Measurements from ENCODE around the gene IGSF23. TPM values are rescaled to one million over a fixed set of nuclear protein-coding genes. Genes with fewer than 3 reads are reported as not detected.
"Not testable (repeated sequence)": the region's sequence is repeated elsewhere in the genome, so short reads cannot be mapped to it uniquely, and the experiment has no call there.

IGSF23 gene
- total RNA-seq, 2 experiments from 2014 or later = not detected

GRCh38 chr19:44624840-44625354 lies 11.5 kb downstream of the IGSF23 start:
- Mint-ChIP-seq H3K27me3 (no peaks in the 10 kb centered on the region), H3K9me3 (no peaks in the 10 kb centered on the region), H3K36me3 (ENCODE audit: low read depth) (no peaks in the 10 kb centered on the region), H3K4me3 (no peak overlapping the region), H3K4me1 (no peaks in the 10 kb centered on the region), H3K27ac (no peak overlapping the region)
- ChIA-PET CTCF (interaction anchor here (1.4 kb wide), 1 partner anchor 146 kb away, joined by 4 read pairs; no protein-coding TSS in a partner anchor), POLR2A (no interaction called here)
- no peak for DNase-seq

- H3K4me1 Mint-ChIP-seq; H3K4me3 Mint-ChIP-seq; H3K27ac Mint-ChIP-seq; DNase-seq; H3K27me3 Mint-ChIP-seq; POLR2A ChIA-PET; H3K9me3 Mint-ChIP-seq; H3K36me3 Mint-ChIP-seq (ENCODE audit: low read depth): not testable (repeated sequence)
- CTCF ChIA-PET = interaction anchor here (1.4 kb wide), 1 partner anchor 145 kb away, joined by 4 read pairs; no protein-coding TSS in a partner anchor
Observed at GRCh38 chr19:44625637-44626036, 12.3 kb downstream of the IGSF23 start.

GRCh38 chr19:44626048-44626624 lies 12.8 kb downstream of the IGSF23 start:
- H3K9me3 Mint-ChIP-seq = no peaks in the 10 kb centered on the region
- DNase-seq = no peak
- H3K36me3 Mint-ChIP-seq (ENCODE audit: low read depth) = no peaks in the 10 kb centered on the region
- no peak overlapping the region for H3K4me3 Mint-ChIP-seq
- no peaks in the 10 kb centered on the region for H3K4me1 Mint-ChIP-seq
- ChIA-PET CTCF (interaction anchor here (1.4 kb wide), 1 partner anchor 145 kb away, joined by 4 read pairs; no protein-coding TSS in a partner anchor), POLR2A (no interaction called here)
- H3K27me3 Mint-ChIP-seq = no peaks in the 10 kb centered on the region
- no peak overlapping the region for H3K27ac Mint-ChIP-seq

GRCh38 chr19:44627631-44628030 lies 14.3 kb downstream of the IGSF23 start:
- no peaks in the 10 kb centered on the region for H3K27me3 Mint-ChIP-seq
- ChIA-PET CTCF (interaction anchor here (0.7 kb wide), 1 partner anchor 16 kb away, joined by 3 read pairs; the partner anchor contains the start of gene PVR), POLR2A (no interaction called here)
- no peak overlapping the region for H3K27ac Mint-ChIP-seq
- H3K9me3 Mint-ChIP-seq = no peaks in the 10 kb centered on the region
- no peaks in the 10 kb centered on the region for H3K36me3 Mint-ChIP-seq (ENCODE audit: low read depth)
- H3K4me1 Mint-ChIP-seq = no peaks in the 10 kb centered on the region
- no peak overlapping the region for H3K4me3 Mint-ChIP-seq
- no peak for DNase-seq

GRCh38 chr19:44628793-44629192 lies 15.4 kb downstream of the IGSF23 start:
- no peak overlapping the region for H3K27ac Mint-ChIP-seq
- DNase-seq = no peak
- ChIA-PET POLR2A (no interaction called here), CTCF (no interaction called here)
- H3K27me3 Mint-ChIP-seq = no peaks in the 10 kb centered on the region
- no peaks in the 10 kb centered on the region for H3K36me3 Mint-ChIP-seq (ENCODE audit: low read depth)
- no peaks in the 10 kb centered on the region for H3K4me1 Mint-ChIP-seq
- no peak overlapping the region for H3K4me3 Mint-ChIP-seq
- no peaks in the 10 kb centered on the region for H3K9me3 Mint-ChIP-seq

GRCh38 chr19:44631611-44632010 lies 18.2 kb downstream of the IGSF23 start:
- POLR2A ChIA-PET, H3K4me3 Mint-ChIP-seq: not testable (repeated sequence)
- CTCF ChIA-PET = interaction anchor here (0.6 kb wide), 1 partner anchor 143 kb away, joined by 4 read pairs; no protein-coding TSS in a partner anchor

GRCh38 chr19:44634058-44634457 lies 20.7 kb downstream of the IGSF23 start:
- POLR2A ChIA-PET; H3K4me1 Mint-ChIP-seq; H3K36me3 Mint-ChIP-seq (ENCODE audit: low read depth); H3K4me3 Mint-ChIP-seq; DNase-seq; H3K27ac Mint-ChIP-seq; H3K9me3 Mint-ChIP-seq; H3K27me3 Mint-ChIP-seq: not testable (repeated sequence)
- CTCF ChIA-PET = interaction anchor here (1.1 to 1.2 kb wide), 2 partner anchors 23 to 136 kb away, joined by 3 read pairs; no protein-coding TSS in a partner anchor

More at GRCh38 chr19:44631611-44632010, 18.2 kb downstream of the IGSF23 start:
- H3K9me3 Mint-ChIP-seq; H3K27me3 Mint-ChIP-seq; H3K36me3 Mint-ChIP-seq (ENCODE audit: low read depth); H3K4me1 Mint-ChIP-seq; H3K27ac Mint-ChIP-seq; DNase-seq: not testable (repeated sequence)

GRCh38 chr19:44634785-44635184 lies 21.4 kb downstream of the IGSF23 start:
- ChIA-PET POLR2A (no interaction called here), CTCF (interaction anchor here (0.6 to 1.1 kb wide), 2 partner anchors 22 to 28 kb away, joined by 3 to 4 read pairs; no protein-coding TSS in a partner anchor)
- Mint-ChIP-seq H3K27ac (no peak overlapping the region), H3K27me3 (peaks cover 1% of the 10 kb centered on the region), H3K4me1 (no peaks in the 10 kb centered on the region), H3K9me3 (no peaks in the 10 kb centered on the region), H3K4me3 (no peak overlapping the region), H3K36me3 (ENCODE audit: low read depth) (no peaks in the 10 kb centered on the region)
- no peak for DNase-seq

GRCh38 chr19:44635581-44636438 lies 22.4 kb downstream of the IGSF23 start:
- no peak for DNase-seq
- CTCF ChIA-PET = no interaction called here
- Mint-ChIP-seq H3K4me1 (no peaks in the 10 kb centered on the region), H3K27ac (no peak overlapping the region), H3K27me3 (peaks cover 1% of the 10 kb centered on the region), H3K36me3 (ENCODE audit: low read depth) (no peaks in the 10 kb centered on the region), H3K9me3 (no peaks in the 10 kb centered on the region), H3K4me3 (no peak overlapping the region)
- POLR2A ChIA-PET = no interaction called here

- H3K27me3 Mint-ChIP-seq = peaks cover 6% of the 10 kb centered on the region
- no peaks in the 10 kb centered on the region for H3K4me1 Mint-ChIP-seq
- DNase-seq = no peak
- POLR2A ChIA-PET = no interaction called here
- H3K36me3 Mint-ChIP-seq (ENCODE audit: low read depth) = no peaks in the 10 kb centered on the region
- CTCF ChIA-PET = interaction anchor here (0.5 kb wide), 1 partner anchor 805 kb away, joined by 4 read pairs; no protein-coding TSS in a partner anchor
- H3K4me3 Mint-ChIP-seq = no peak overlapping the region
- no peak overlapping the region for H3K27ac Mint-ChIP-seq
- H3K9me3 Mint-ChIP-seq = no peaks in the 10 kb centered on the region
Observed at GRCh38 chr19:44636439-44637389, 23.4 kb downstream of the IGSF23 start.

GRCh38 chr19:44637390-44637764 lies 24.0 kb downstream of the IGSF23 start:
- DNase-seq = no peak
- no peaks in the 10 kb centered on the region for H3K4me1 Mint-ChIP-seq
- ChIA-PET POLR2A (no interaction called here), CTCF (no interaction called here)
- no peaks in the 10 kb centered on the region for H3K9me3 Mint-ChIP-seq
- peaks cover 8% of the 10 kb centered on the region for H3K27me3 Mint-ChIP-seq
- H3K36me3 Mint-ChIP-seq (ENCODE audit: low read depth) = no peaks in the 10 kb centered on the region
- no peak overlapping the region for H3K27ac Mint-ChIP-seq
- no peak overlapping the region for H3K4me3 Mint-ChIP-seq

- H3K27ac Mint-ChIP-seq = no peak overlapping the region
- no peaks in the 10 kb centered on the region for H3K9me3 Mint-ChIP-seq
- ChIA-PET POLR2A (no interaction called here), CTCF (no interaction called here)
- no peak overlapping the region for H3K4me3 Mint-ChIP-seq
- peaks cover 15% of the 10 kb centered on the region for H3K27me3 Mint-ChIP-seq
- no peak for DNase-seq
- no peaks in the 10 kb centered on the region for H3K4me1 Mint-ChIP-seq
- H3K36me3 Mint-ChIP-seq (ENCODE audit: low read depth) = no peaks in the 10 kb centered on the region
Observed at GRCh38 chr19:44640518-44640917, 27.2 kb downstream of the IGSF23 start.
